Lower lobe of right lung (tissue), 2 donors: ENCODE data around the gene THSD4. TPM values are rescaled to one million over a fixed set of nuclear protein-coding genes. Genes with fewer than 3 reads are reported as not detected.
"Not testable (repeated sequence)": the region's sequence is repeated elsewhere in the genome, so short reads cannot be mapped to it uniquely, and the experiment has no call there.

ENCODE experiments used
- ATAC-seq, 2 donors: fragments of 200-7000 bp; cut with Tn5 transposase; one replicate each; pipeline ENCODE4 v1.9.1; 2020 to 2022; ENCODE audit warnings: mild to moderate bottlenecking in 2 of 2, moderate library complexity in 2 of 2
- DNase-seq: peaks from one replicate; pipeline ENCODE4 v3.0.0-alpha.2; 2020
- H3K27ac ChIP-seq: fragments of 200-600 bp; one replicate; pipeline ENCODE4 v1.8.0; 2022
- H3K27me3 ChIP-seq: fragments of 200-600 bp; one replicate; pipeline ENCODE4 v1.8.0; 2022; ENCODE audit warnings: low read depth
- H3K36me3 ChIP-seq: fragments of 200-600 bp; one replicate; pipeline ENCODE4 v1.8.0; 2022; ENCODE audit warnings: mild to moderate bottlenecking
- H3K4me1 ChIP-seq: fragments of 200-600 bp; one replicate; pipeline ENCODE4 v1.8.0; 2022
- H3K4me3 ChIP-seq: fragments of 200-600 bp; one replicate; pipeline ENCODE4 v1.8.0; 2022; ENCODE audit warnings: mild to moderate bottlenecking
- H3K9me3 ChIP-seq: fragments of 200-600 bp; one replicate; pipeline ENCODE4 v1.8.0; 2022
- CTCF ChIP-seq: fragments of 200-600 bp; IDR thresholded peaks from one replicate; pipeline ENCODE4 v1.8.0; 2022; ENCODE audit warnings: antibody characterized with exemption, mild to moderate bottlenecking
- intact Hi-C: fragments of 100-400 bp; cut with DNase I; formaldehyde crosslinking; loops from one replicate; pipeline ENCODE4 v1.11.0; 2022
- total RNA-seq: library from RNA; stranded (reverse); fragmentation: NEBNext Ultra II Directional; extraction: Animal tissue kit (Norgen Biotek cat#: 25700); gene quantifications from one replicate; pipeline ENCODE4 v1.2.1, GENCODE V29; 2021
- donor health status: DM: no; HTN: yes; CAD: no; lungs with severe emphysema.

Gene THSD4
- total RNA-seq, 1 donor from 2014 or later, result 18.2 TPM

- no peak overlapping the region for H3K27ac ChIP-seq
- H3K36me3 ChIP-seq, result no peaks in the 10 kb centered on the region
- H3K4me3 ChIP-seq, result no peak overlapping the region
- no peaks in the 10 kb centered on the region for H3K4me1 ChIP-seq
- H3K27me3 ChIP-seq, result no peaks in the 10 kb centered on the region
- ATAC-seq, result no peak
- no peak for DNase-seq
- H3K9me3 ChIP-seq, result no peaks in the 10 kb centered on the region
- TF ChIP-seq CTCF, result no peak
- intact Hi-C loops, result no loop called here
Measured at GRCh38 chr15:71364117-71364584, 248.9 kb downstream of the THSD4 start.

GRCh38 chr15:71366522-71366921, 251.3 kb downstream of the THSD4 start:
- Histone ChIP-seq H3K27me3 (no peaks in the 10 kb centered on the region), H3K4me3 (no peak overlapping the region), H3K9me3 (no peaks in the 10 kb centered on the region), H3K27ac (no peak overlapping the region), H3K4me1 (no peaks in the 10 kb centered on the region), H3K36me3 (no peaks in the 10 kb centered on the region)
- no peak for DNase-seq
- intact Hi-C loops, result no loop called here
- ATAC-seq, result peak in 1 of 2 donors; percentile 41
- no peak for TF ChIP-seq CTCF

DNA sequence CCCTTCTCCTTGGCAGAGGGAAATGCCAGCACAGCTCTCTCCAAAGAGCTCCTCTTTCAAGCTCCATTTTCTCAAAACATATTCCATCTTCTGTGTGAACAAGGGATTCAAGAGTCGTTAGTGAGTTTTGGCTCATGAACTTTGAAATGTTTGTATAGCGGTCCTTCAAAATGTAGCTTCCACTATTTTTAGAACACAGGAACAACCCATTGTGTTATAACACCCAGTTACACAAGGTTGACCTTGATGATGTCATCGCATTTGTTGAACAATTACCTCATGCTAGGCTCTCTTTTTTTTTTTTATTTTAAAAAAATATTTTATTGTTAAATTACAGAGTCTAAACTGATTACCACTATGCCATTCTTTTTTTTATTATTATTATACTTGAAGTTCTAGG, 251.7 kb downstream of the THSD4 start:
- no peaks in the 10 kb centered on the region for H3K27me3 ChIP-seq
- intact Hi-C loops, result no loop called here
- peak; percentile 68 to 89 for ATAC-seq
- H3K36me3 ChIP-seq, result no peaks in the 10 kb centered on the region
- no peak overlapping the region for H3K4me3 ChIP-seq
- DNase-seq, result no peak
- no peaks in the 10 kb centered on the region for H3K9me3 ChIP-seq
- no peaks in the 10 kb centered on the region for H3K4me1 ChIP-seq
- H3K27ac ChIP-seq, result no peak overlapping the region
- no peak for TF ChIP-seq CTCF

- H3K27ac ChIP-seq, ATAC-seq, intact Hi-C loops, H3K4me3 ChIP-seq, DNase-seq, H3K27me3 ChIP-seq, H3K9me3 ChIP-seq, H3K4me1 ChIP-seq, H3K36me3 ChIP-seq: not testable (repeated sequence)
Measured at GRCh38 chr15:71367737-71368136, 252.5 kb downstream of the THSD4 start.

GRCh38 chr15:71372769-71373168, 257.5 kb downstream of the THSD4 start:
- H3K4me3 ChIP-seq, intact Hi-C loops, H3K27me3 ChIP-seq, H3K9me3 ChIP-seq, H3K36me3 ChIP-seq: not testable (repeated sequence)
- H3K27ac ChIP-seq, result peak overlapping the region; percentile 11
- peaks cover 30% of the 10 kb centered on the region for H3K4me1 ChIP-seq
- ATAC-seq (peak in 1 of 2 donors; percentile 43), DNase-seq (peak; percentile 56)

GRCh38 chr15:71373917-71374316, 258.6 kb downstream of the THSD4 start:
- Histone ChIP-seq H3K27ac (peak overlapping the region; percentile 37), H3K4me1 (peaks cover 30% of the 10 kb centered on the region), H3K36me3 (no peaks in the 10 kb centered on the region), H3K9me3 (no peaks in the 10 kb centered on the region), H3K27me3 (no peaks in the 10 kb centered on the region), H3K4me3 (no peak overlapping the region)
- TF ChIP-seq CTCF, result no peak
- intact Hi-C loops, result no loop called here
- DNase-seq (no peak), ATAC-seq (no peak)
